Measurements from ENCODE around the gene ELL.

DNA sequence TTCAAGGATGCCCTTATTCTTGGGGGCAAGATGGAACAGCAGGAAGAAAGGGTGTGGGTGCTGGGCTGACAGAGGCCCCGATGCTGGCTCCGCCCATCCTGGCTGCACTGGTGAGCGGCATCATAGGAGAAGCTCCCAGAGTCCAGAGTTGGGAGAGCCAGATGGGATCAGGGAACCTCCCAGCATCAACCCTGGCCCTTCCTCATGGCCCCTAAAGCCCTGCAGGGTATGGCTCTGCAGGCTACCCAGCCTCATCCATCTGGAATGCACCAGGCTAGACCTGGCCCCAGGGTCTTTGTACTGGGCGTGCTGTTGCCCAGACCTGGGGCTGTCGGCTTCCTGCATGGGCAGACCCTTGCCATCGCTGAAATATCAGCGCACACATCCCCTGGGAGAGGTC is 7.9 kb upstream of the ELL start:
- TF ChIP-seq, protein P1, sequence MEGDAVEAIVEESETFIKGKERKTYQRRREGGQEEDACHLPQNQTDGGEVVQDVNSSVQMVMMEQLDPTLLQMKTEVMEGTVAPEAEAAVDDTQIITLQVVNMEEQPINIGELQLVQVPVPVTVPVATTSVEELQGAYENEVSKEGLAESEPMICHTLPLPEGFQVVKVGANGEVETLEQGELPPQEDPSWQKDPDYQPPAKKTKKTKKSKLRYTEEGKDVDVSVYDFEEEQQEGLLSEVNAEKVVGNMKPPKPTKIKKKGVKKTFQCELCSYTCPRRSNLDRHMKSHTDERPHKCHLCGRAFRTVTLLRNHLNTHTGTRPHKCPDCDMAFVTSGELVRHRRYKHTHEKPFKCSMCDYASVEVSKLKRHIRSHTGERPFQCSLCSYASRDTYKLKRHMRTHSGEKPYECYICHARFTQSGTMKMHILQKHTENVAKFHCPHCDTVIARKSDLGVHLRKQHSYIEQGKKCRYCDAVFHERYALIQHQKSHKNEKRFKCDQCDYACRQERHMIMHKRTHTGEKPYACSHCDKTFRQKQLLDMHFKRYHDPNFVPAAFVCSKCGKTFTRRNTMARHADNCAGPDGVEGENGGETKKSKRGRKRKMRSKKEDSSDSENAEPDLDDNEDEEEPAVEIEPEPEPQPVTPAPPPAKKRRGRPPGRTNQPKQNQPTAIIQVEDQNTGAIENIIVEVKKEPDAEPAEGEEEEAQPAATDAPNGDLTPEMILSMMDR (IDR thresholded peaks at IDR 0.05; ENCODE audit: low read depth, low read length, poor library complexity, severe bottlenecking), result no peak
- no peak for TF ChIP-seq EZH2phosphoT487 (IDR thresholded peaks at IDR 0.05; ENCODE audit: borderline replicate concordance, low read length)
